Kidney (tissue), 14 donors: Measurements from ENCODE around the gene MPPED1. TPM values are rescaled to one million over a fixed set of nuclear protein-coding genes. Genes with fewer than 3 reads are reported as not detected.
A peak's percentile ranks its signal among the peaks of the same experiment; 100 is the strongest.

Experiments
- DNase-seq, 5 donors: peaks; one replicate each; pipeline ENCODE4 v3.0.0-alpha.2; 2013 to 2020
- FAIRE-seq: peaks from 2 replicates; lab custom pipeline; 2012; peaks lifted over from hg19 to GRCh38; lab: Jason Lieb, UNC
- H3K27ac ChIP-seq, 2 donors: one replicate each; pipeline ENCODE4 v1.7.0; 2013; ENCODE audit warnings: low read depth in 2 of 2, low read length in 2 of 2, inconsistent platforms in 1 of 2
- H3K27me3 ChIP-seq: one replicate; pipeline ENCODE4 v1.7.1; 2013; ENCODE audit warnings: low read length, inconsistent platforms; ENCODE audit not compliant: control insufficient read depth, insufficient read depth
- H3K36me3 ChIP-seq, 3 donors: one replicate each; pipeline versions ENCODE4 v1.7.0 to v1.7.1; 2013; ENCODE audit warnings: low read length in 3 of 3, control low read depth in 1 of 3, inconsistent platforms in 1 of 3; ENCODE audit not compliant: insufficient read depth in 3 of 3, control insufficient read depth in 2 of 3
- H3K4me1 ChIP-seq, 3 donors: one replicate each; pipeline versions ENCODE4 v1.7.0 to v1.7.1; 2013; ENCODE audit warnings: low read length in 3 of 3, inconsistent platforms in 1 of 3, low read depth in 1 of 3; ENCODE audit not compliant: control insufficient read depth in 2 of 3, insufficient read depth in 2 of 3
- H3K4me3 ChIP-seq, 3 donors: one replicate each; pipeline versions ENCODE4 v1.7.0 to v1.8.1; 2013; ENCODE audit warnings: low read length in 3 of 3, control low read depth in 1 of 3, inconsistent platforms in 1 of 3
- H3K9ac ChIP-seq, 3 donors: one replicate each; pipeline versions ENCODE4 v1.7.0 to v1.7.1; 2013; ENCODE audit warnings: low read length in 3 of 3, control low read depth in 1 of 3, inconsistent platforms in 1 of 3
- H3K9me3 ChIP-seq, 3 donors: one replicate each; pipeline versions ENCODE4 v1.7.0 to v1.7.1; 2013; ENCODE audit warnings: low read length in 3 of 3, control low read depth in 1 of 3, inconsistent platforms in 1 of 3; ENCODE audit not compliant: control insufficient read depth in 2 of 3, insufficient read depth in 1 of 3
- CTCF ChIP-seq: IDR thresholded peaks from 3 replicates; pipeline ENCODE4 v1.5.1; 2012; ENCODE audit warnings: mild to moderate bottlenecking, moderate library complexity, borderline replicate concordance; ENCODE audit not compliant: insufficient read depth; ENCODE audit errors: extremely low read depth
- intact Hi-C: fragments of 100-400 bp; cut with DNase I; formaldehyde crosslinking; loops from one replicate; pipeline ENCODE4 v1.11.1; 2022
- polyA plus RNA-seq: library from polyadenylated mRNA; stranded (reverse); fragments of 350-450 nt; fragmentation: Illumina TruSeq; extraction: RNeasy Lipid Tissue Mini Kit (QIAGEN cat#74804); gene quantifications from one replicate; pipeline ENCODE4 v1.2.3, GENCODE V29; 2014; ENCODE audit warnings: low read depth, low replicate concordance; ENCODE audit not compliant: insufficient read depth
- total RNA-seq: library from RNA; stranded (reverse); fragmentation: NEBNext Ultra II Directional; extraction: Animal tissue kit (Norgen Biotek cat#: 25700); gene quantifications from one replicate; pipeline ENCODE4 v1.2.1, GENCODE V29; 2021
- donor health status: control.
- donor health status: control.
- donor health status: control.
- donor health status: control.
- donor health status: control.
- donor health status: DM: yes; HTN: yes; CAD: no.
- donor health status: Normal renal cell carcinoma (clear cell type).

The MPPED1 gene
- total and polyA plus RNA-seq, 2 donors from 2014 or later, result not detected

DNA sequence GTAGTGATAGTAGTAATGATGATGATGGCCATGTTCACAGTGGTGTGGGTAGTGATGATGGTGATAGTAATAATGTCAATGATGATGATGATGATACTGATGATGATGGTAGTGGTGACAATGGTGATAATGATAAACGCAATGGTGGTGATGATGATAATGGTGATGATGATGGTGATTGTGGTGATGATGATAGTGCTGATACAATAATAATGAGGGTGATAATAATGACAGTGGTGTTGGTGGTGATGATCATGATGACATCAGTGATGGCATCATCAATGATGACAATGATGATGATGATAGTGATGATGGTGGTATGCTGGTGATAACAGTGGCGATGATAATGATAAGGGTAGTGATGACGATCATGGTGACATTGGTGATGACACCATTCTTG is 92.3 kb downstream of the MPPED1 start:
- H3K27ac ChIP-seq, result no peak overlapping the region
- FAIRE-seq (no peak), DNase-seq (no peak)
- no peak for TF ChIP-seq CTCF
- no peaks in the 10 kb centered on the region for H3K27me3 ChIP-seq
- no peak overlapping the region for H3K4me3 ChIP-seq
- intact Hi-C loops, result no loop called here
- no peaks in the 10 kb centered on the region for H3K4me1 ChIP-seq
- no peaks in the 10 kb centered on the region for H3K36me3 ChIP-seq
- H3K9ac ChIP-seq, result no peak overlapping the region
- H3K9me3 ChIP-seq, result peaks cover 0 to 2% (median 0%) of the 10 kb centered on the region in 3 donors

DNA sequence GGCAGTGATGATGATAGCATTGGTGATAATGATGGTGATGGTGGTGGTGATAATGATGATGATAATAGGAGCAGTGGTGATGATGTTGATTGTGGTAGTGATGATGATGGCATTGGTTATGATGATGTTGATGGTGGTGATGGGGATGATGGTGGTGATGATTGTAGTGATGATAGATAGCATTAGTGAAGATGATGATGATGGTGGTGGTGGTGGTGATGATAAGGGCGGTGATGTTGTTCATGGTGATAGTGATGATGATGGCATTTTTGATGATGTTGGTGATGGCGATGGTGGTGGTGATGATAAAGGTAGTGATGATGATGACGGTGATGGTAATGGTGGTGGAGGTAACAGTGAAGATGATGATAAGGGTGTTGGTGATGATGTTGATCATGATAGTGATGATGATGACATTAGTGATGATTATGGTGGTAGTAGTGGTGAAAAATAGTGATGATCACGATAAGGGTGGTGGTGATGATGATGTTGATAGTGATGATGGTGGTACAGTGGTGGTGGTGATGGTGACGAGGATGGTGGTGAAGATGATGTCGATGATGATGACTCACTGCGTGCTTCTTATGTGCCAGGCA is 93.0 kb downstream of the MPPED1 start:
- Histone ChIP-seq H3K27me3 (no peaks in the 10 kb centered on the region), H3K4me1 (no peaks in the 10 kb centered on the region), H3K9ac (no peak overlapping the region), H3K9me3 (peaks cover 0 to 2% (median 0%) of the 10 kb centered on the region in 3 donors), H3K4me3 (no peak overlapping the region), H3K36me3 (no peaks in the 10 kb centered on the region), H3K27ac (no peak overlapping the region)
- TF ChIP-seq CTCF, result no peak
- no peak for FAIRE-seq
- DNase-seq, result no peak
- intact Hi-C loops, result no loop called here

- Histone ChIP-seq H3K4me3 (no peak overlapping the region), H3K9me3 (peaks cover 0 to 2% (median 0%) of the 10 kb centered on the region in 3 donors), H3K27me3 (no peaks in the 10 kb centered on the region), H3K4me1 (no peaks in the 10 kb centered on the region), H3K36me3 (no peaks in the 10 kb centered on the region), H3K27ac (no peak overlapping the region), H3K9ac (no peak overlapping the region)
- intact Hi-C loops, result no loop called here
- TF ChIP-seq CTCF, result no peak
- DNase-seq (peak in 1 of 5 donors; percentile 65), FAIRE-seq (no peak)
Observed at GRCh38 chr22:43505423-43505822, 93.6 kb downstream of the MPPED1 start.

GRCh38 chr22:43505896-43506295 is 94.1 kb downstream of the MPPED1 start:
- Histone ChIP-seq H3K27ac (no peak overlapping the region), H3K4me1 (no peaks in the 10 kb centered on the region), H3K27me3 (no peaks in the 10 kb centered on the region), H3K4me3 (no peak overlapping the region), H3K9me3 (peaks cover 0 to 2% (median 0%) of the 10 kb centered on the region in 3 donors), H3K36me3 (no peaks in the 10 kb centered on the region), H3K9ac (no peak overlapping the region)
- intact Hi-C loops, result no loop called here
- FAIRE-seq, result no peak
- TF ChIP-seq CTCF, result no peak
- peak in 1 of 5 donors; percentile 16 for DNase-seq
